ENCODE results near the gene GLRX.

GLRX gene

GRCh38 chr5:95779611-95780010 lies 42.9 kb downstream of the GLRX start:
- DNase-seq = peak; percentile 52 to 59

DNA sequence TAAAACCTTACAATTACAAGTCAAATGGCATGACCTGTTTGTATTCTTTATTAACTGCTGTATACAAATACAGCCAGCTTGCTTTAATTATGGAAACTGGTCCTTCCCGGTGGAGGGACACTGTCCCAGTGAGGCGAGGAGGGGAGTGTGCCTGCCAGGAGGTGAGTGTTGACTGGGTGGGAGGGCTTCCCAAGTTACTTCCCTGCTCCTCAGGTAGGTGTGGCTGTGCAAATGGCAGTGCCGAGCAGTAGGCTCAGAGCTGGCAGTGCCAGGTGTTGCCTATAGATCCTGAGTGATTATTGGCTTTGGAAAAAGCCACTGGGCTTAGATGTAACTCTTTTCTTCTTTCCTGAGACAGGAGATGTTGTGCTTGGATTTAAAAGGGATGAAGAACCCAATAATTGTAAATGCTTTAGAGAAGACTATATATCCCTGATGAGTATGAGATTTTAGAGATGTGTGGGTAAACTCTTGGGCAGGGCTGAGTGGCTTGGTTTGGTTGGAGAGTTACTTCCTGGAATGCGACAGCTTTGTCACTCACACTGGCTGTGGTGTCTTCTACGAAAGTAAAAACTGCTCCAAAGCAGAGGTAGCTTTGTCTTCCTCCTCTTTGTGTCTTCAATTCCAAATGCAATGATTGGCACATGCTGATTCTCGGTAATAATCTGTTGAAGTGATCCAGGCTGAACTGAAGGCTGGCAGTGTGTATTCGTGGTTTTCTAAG lies 43.7 kb downstream of the GLRX start:
- peak in 1 of 2 donors; percentile 23 for DNase-seq

- no peak for DNase-seq
Measured at GRCh38 chr5:95777441-95777840, 45.1 kb downstream of the GLRX start.

- peak; percentile 37 to 41 for DNase-seq
Measured at GRCh38 chr5:95773335-95774059, 49.0 kb downstream of the GLRX start.

GRCh38 chr5:95771892-95772291 lies 50.6 kb downstream of the GLRX start:
- DNase-seq = no peak

GRCh38 chr5:95770830-95771708 lies 51.5 kb downstream of the GLRX start:
- no peak for DNase-seq

GRCh38 chr5:95768731-95769130 lies 53.8 kb downstream of the GLRX start:
- DNase-seq = no peak

DNA sequence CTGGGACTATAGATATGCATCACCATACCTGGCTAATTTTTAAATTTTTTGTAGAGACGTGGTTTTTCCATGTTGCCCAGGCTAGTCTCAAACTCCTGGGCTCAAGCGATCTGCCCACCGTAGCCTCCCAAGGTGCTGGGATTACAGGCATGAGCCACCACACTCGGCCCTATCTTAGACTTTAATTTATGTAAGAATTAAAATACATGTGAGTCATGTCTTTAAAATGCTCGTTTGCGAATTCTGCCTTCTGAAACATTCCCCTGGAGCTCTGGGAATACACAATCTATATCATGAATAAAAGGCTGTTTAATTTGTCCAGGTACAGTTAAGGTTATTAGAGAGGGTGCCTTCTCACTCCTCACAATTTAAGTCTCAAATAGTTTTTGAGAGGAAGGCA lies 58.6 kb downstream of the GLRX start:
- DNase-seq = no peak
